Measurements from ENCODE around the gene GRAP2. TPM values are rescaled to one million over a fixed set of nuclear protein-coding genes. Genes with fewer than 3 reads are reported as not detected.

The GRAP2 gene
- total and polyA plus RNA-seq, 2 of the 13 experiments (the other 11 are each of a cell fraction or from before 2014, with no cell fraction given), result 0.15 TPM; not detected in 1

DNA sequence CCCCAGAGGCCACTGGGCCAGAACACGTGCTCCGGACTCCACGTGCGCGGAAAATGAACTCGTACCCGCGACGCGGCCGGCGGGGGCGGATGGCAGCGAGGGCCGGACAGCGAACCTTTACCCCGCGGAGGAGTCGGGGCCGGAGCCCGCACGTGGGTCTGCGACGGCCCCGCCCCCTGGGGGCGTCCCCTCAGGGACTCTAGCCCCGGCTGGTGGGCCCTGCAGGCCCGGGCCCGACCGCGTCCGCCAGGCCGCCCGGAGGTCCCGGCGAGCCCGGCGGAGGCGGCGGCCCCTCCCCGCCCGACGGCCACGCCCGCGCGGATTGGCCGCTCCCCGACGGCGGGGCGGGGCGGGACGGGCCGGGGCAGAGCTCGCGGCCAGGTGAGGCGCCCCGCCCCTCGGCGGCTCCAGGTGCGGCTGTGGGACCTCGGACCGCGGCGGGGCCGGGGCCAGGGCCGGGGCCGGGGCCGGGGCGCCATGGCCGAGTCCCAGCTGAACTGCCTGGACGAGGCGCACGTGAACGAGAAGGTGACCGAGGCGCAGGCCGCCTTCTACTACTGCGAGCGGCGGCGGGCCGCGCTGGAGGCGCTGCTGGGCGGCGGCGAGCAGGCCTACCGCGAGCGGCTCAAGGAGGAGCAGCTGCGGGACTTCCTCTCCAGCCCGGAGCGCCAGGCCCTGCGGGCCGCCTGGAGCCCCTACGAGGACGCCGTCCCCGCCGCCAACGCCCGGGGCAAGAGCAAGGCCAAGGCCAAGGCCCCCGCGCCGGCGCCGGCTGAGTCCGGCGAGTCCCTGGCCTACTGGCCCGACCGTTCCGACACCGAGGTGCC is 93.9 kb downstream of the GRAP2 start, which contains the start of gene FAM83F:
FAM83F (plus strand) TSS at position 389 of the 827 bp plus-strand sequence; CDS start at position 478, 89 bp downstream.
- H3K4me2 ChIP-seq (ENCODE audit: low read depth, low read length), result no peak within 1 kb of the TSS
- H3K9me3 ChIP-seq (ENCODE audit: low read length), result no peaks in the 10 kb centered on the region
- H3K9ac ChIP-seq (ENCODE audit: insufficient read depth, low read depth, low read length), result no peak within 1 kb of the TSS
- H3K36me3 ChIP-seq (replicated peaks in 1 of 2; ENCODE audit: control insufficient read depth in 1 of 2, insufficient read depth in 2 of 2, low read length in 2 of 2), result no peaks in the 10 kb centered on the region
- H3K27ac ChIP-seq (ENCODE audit: extremely low read length, insufficient read depth, low read length), result no peak within 1 kb of the TSS
- TF ChIP-seq ZNF143 (CRISPR knock-in tag; IDR thresholded peaks at IDR 0.05) (no peak), ZNF256 (CRISPR knock-in tag; conservative IDR thresholded peaks at IDR 0.05) (no peak), ZNF678 (CRISPR knock-in tag; IDR thresholded peaks at IDR 0.05) (no peak), ATF6 (CRISPR knock-in tag; conservative IDR thresholded peaks at IDR 0.05) (no peak), GABPB1 (CRISPR knock-in tag; IDR thresholded peaks at IDR 0.05) (no peak), DMAP1 (CRISPR knock-in tag; IDR thresholded peaks at IDR 0.05) (no peak), SETDB1 (CRISPR knock-in tag; IDR thresholded peaks at IDR 0.05; ENCODE audit: borderline replicate concordance) (no peak), ASH2L (IDR thresholded peaks at IDR 0.05; ENCODE audit: insufficient read length, low read depth, low read length) (no peak), RNF2 (conservative IDR thresholded peaks at IDR 0.05; ENCODE audit: low read depth) (no peak), CC2D1A (CRISPR knock-in tag; IDR thresholded peaks at IDR 0.05) (no peak), ZNF180 (CRISPR knock-in tag; IDR thresholded peaks at IDR 0.05; ENCODE audit: borderline replicate concordance, low read depth) (no peak), ZNF672 (CRISPR knock-in tag; IDR thresholded peaks at IDR 0.05) (no peak), MTF1 (CRISPR knock-in tag; IDR thresholded peaks at IDR 0.05) (no peak), HDAC1 (CRISPR knock-in tag; IDR thresholded peaks at IDR 0.05) (no peak), ZNF274 (CRISPR knock-in tag; IDR thresholded peaks at IDR 0.05) (no peak), ZNF337 (CRISPR knock-in tag; IDR thresholded peaks at IDR 0.05; ENCODE audit: borderline replicate concordance, low read depth) (no peak), AFF4 (CRISPR knock-in tag; IDR thresholded peaks at IDR 0.05) (no peak), RFX3 (CRISPR knock-in tag; IDR thresholded peaks at IDR 0.05) (no peak), ZFP36 (IDR thresholded peaks at IDR 0.05; ENCODE audit: borderline replicate concordance, low read depth, low read length, partially characterized antibody) (no peak), NFKB2 (CRISPR knock-in tag; IDR thresholded peaks at IDR 0.05; ENCODE audit: borderline replicate concordance) (no peak)
- H4K20me1 ChIP-seq (ENCODE audit: insufficient read depth, low read length), result no peaks in the 10 kb centered on the region
- DNase-seq (ENCODE audit: low spot score) (no peak), FAIRE-seq (no peak), ATAC-seq (no peak)
- H2AFZ ChIP-seq (ENCODE audit: low read length), result no peak within 1 kb of the TSS
- ChIA-PET CTCF (ENCODE audit: low intra/inter-chr PET ratio, low total read pairs) (no interaction called here), POLR2A (no interaction called here)
- peaks cover 2 to 22% of the 10 kb centered on the region in 2 experiments; a peak in 3 of 5 replicates for H3K27me3 ChIP-seq (ENCODE audit: control insufficient read depth in 1 of 2, insufficient read depth in 2 of 2, low read length in 2 of 2)
- in situ Hi-C loops (cut with HindIII; ENCODE audit: extremely low pct_ligation_motif_present, low pct_unique_long_range_greater_than_20kb), result no loop called here
- 89% methylated on average over 24 of the region's 115 CpGs for WGBS (ENCODE audit: low lambda C conversion rate)
- H3K79me2 ChIP-seq (ENCODE audit: insufficient read depth, low read length), result no peaks in the 10 kb centered on the region
- intact Hi-C loops (cut with micrococcal nuclease; ENCODE audit: unreplicated experiment), result no loop called here
- no peak within 1 kb of the TSS for H3K4me3 ChIP-seq (replicated peaks in 1 of 3; ENCODE audit: insufficient read depth in 1 of 3, low read depth in 2 of 3, low read length in 3 of 3)
- no TSS peak for BruUV-seq (replicated peaks)
- peaks cover 47% of the 10 kb centered on the region for H3K4me1 ChIP-seq (ENCODE audit: insufficient read depth, low read length)

Data from HepG2 (cell line).